Right lobe of liver (tissue), 4 donors: ENCODE measurements around the gene BCAM.

Source experiments
- CTCF ChIP-seq, 4 donors: fragments of 200-600 bp in 3 of 4; fragments of 450-650 bp in 1 of 4; IDR thresholded peaks; one replicate each; pipeline versions ENCODE4 v1.5.1 to v1.8.0; 2016 to 2022; ENCODE audit warnings: antibody characterized with exemption in 4 of 4, mild to moderate bottlenecking in 2 of 4
- POLR2A ChIP-seq: fragments of 450-650 bp; IDR thresholded peaks from one replicate; pipeline ENCODE4 v1.6.1; 2017; ENCODE audit warnings: antibody characterized with exemption, mild to moderate bottlenecking
- donor health status: DM: no; HTN: no; CAD: no.
- donor health status: DM: no; HTN: no; CAD: no.
- donor health status: DM: no; HTN: yes; CAD: no.

GRCh38 chr19:44772959-44773358 is 35.9 kb upstream of the BCAM start:
- TF ChIP-seq POLR2A (no peak), CTCF (IDR thresholded peaks at IDR 0.05) (no peak)
